GM12878 (cell line): Measurements from ENCODE around the gene CKLF.

Experiments
- BMI1 ChIP-seq: fragments of 450-650 bp; IDR thresholded peaks from 2 replicates; pipeline ENCODE4 v1.6.1; 2016; ENCODE audit warnings: mild to moderate bottlenecking, moderate library complexity, borderline replicate concordance
- CEBPB ChIP-seq, 2 experiments: fragments of 150-350 bp in 1 of 2; IDR thresholded peaks; 2 replicates each; pipeline ENCODE4 v1.6.1; 2012 to 2014; ENCODE audit warnings: low read depth in 2 of 2, low read length in 2 of 2, borderline replicate concordance in 1 of 2, inconsistent platforms in 1 of 2
- ESRRA ChIP-seq: IDR thresholded peaks from 2 replicates; pipeline ENCODE4 v1.6.1; 2012; ENCODE audit warnings: mild to moderate bottlenecking, low read length, improper control_type of control experiment
- EZH2 ChIP-seq: IDR thresholded peaks from 2 replicates; pipeline ENCODE4 v1.6.1; 2012; ENCODE audit warnings: low read depth, mild to moderate bottlenecking, control low read depth, inconsistent platforms, low read length, borderline replicate concordance; ENCODE audit not compliant: control insufficient read depth
- NBN ChIP-seq: fragments of 450-650 bp; IDR thresholded peaks from 2 replicates; pipeline ENCODE4 v1.6.1; 2016
- NR2C2 ChIP-seq: IDR thresholded peaks from 2 replicates; pipeline ENCODE4 v1.6.1; 2011; ENCODE audit warnings: borderline replicate concordance, low read depth; ENCODE audit not compliant: control insufficient read depth, insufficient read length
- POLR2A ChIP-seq: IDR thresholded peaks from 2 replicates; pipeline ENCODE4 v1.6.1; 2011; ENCODE audit warnings: low read depth, mild to moderate bottlenecking, low read length
- TCF12 ChIP-seq: IDR thresholded peaks from 2 replicates; pipeline ENCODE4 v1.6.1; 2011; ENCODE audit warnings: low read depth, mild to moderate bottlenecking, low read length
- ZNF274 ChIP-seq: IDR thresholded peaks from one replicate; pipeline ENCODE4 v1.8.0; 2011; ENCODE audit not compliant: insufficient read length, insufficient read depth
- TF ChIP-seq, protein P1 (sequence below): fragments of 450-650 bp; conservative IDR thresholded peaks from 2 replicates; pipeline ENCODE4 v1.6.1; 2017; ENCODE audit warnings: mild to moderate bottlenecking, moderate library complexity
- TF ChIP-seq, protein P2 (sequence below), 3 experiments: IDR thresholded peaks in 2 of 3; conservative IDR thresholded peaks in 1 of 3; 2 replicates each; pipeline ENCODE4 v1.5.1; 2011; ENCODE audit warnings: low read depth in 3 of 3, low read length in 3 of 3, mild to moderate bottlenecking in 3 of 3, control low read depth in 2 of 3, moderate library complexity in 2 of 3, inconsistent platforms in 1 of 3, mixed read lengths in 1 of 3; ENCODE audit not compliant: control insufficient read depth in 2 of 3, insufficient read depth in 1 of 3; ENCODE audit errors: extremely low read depth in 1 of 3
- TF ChIP-seq, protein P3 (sequence below): IDR thresholded peaks from 2 replicates; pipeline ENCODE4 v1.6.1; 2011; ENCODE audit warnings: borderline replicate concordance, low read depth, mild to moderate bottlenecking, moderate library complexity, mixed read lengths, low read length; ENCODE audit not compliant: insufficient read depth; ENCODE audit errors: extremely low read length

DNA sequence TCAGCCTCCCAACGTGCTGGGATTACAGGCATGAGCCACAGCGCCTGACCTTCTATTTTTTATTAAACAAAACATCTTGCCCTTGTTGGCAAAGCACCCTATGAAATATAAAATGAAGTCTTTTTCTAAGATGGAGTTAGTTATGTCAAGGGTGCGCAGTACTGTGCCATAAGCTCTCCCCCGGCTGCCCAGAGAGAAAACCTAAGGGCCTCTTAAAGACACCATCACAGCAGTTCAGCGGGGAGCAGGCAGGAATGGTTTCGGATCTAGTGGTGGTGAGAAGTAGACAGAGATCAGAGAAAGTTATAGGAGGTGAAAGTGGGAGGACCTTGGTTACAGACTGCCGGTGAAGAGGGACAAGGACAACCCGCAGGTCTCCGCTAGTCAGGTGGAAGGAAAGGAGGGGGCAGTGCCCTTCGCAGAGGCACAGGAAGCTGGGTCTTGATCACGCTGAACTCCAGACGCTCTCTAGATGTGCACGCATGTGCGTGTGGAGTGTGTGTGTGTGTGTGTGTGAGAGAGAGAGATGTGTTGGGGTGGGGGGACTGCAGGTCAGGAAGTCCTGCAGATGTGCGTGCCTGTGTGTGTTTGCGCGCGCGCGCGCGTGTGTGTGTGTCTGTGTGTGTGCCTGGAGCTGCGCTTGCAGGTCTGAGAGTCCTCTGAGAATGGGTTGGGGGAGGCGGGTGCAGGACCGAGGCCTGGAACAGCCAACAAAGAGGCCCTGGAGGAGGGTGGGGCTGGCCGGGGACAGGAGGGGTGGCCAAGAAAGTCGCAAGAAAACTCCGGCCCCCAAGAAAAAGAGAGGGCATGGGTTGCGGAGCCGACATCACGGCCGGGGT, 51.4 kb downstream of the CKLF start:
- TF ChIP-seq, protein P1, sequence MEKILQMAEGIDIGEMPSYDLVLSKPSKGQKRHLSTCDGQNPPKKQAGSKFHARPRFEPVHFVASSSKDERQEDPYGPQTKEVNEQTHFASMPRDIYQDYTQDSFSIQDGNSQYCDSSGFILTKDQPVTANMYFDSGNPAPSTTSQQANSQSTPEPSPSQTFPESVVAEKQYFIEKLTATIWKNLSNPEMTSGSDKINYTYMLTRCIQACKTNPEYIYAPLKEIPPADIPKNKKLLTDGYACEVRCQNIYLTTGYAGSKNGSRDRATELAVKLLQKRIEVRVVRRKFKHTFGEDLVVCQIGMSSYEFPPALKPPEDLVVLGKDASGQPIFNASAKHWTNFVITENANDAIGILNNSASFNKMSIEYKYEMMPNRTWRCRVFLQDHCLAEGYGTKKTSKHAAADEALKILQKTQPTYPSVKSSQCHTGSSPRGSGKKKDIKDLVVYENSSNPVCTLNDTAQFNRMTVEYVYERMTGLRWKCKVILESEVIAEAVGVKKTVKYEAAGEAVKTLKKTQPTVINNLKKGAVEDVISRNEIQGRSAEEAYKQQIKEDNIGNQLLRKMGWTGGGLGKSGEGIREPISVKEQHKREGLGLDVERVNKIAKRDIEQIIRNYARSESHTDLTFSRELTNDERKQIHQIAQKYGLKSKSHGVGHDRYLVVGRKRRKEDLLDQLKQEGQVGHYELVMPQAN: no peak
- TF ChIP-seq NR2C2 (no peak), POLR2A (peak; percentile 67), CEBPB (IDR thresholded peaks at IDR 0.05; ENCODE audit: borderline replicate concordance in 1 of 2, low read depth in 2 of 2, low read length in 2 of 2) (no peak), ESRRA (no peak), EZH2 (no peak), TCF12 (no peak), NBN (peak; percentile 99), BMI1 (no peak), ZNF274 (no peak)
- TF ChIP-seq, protein P2, sequence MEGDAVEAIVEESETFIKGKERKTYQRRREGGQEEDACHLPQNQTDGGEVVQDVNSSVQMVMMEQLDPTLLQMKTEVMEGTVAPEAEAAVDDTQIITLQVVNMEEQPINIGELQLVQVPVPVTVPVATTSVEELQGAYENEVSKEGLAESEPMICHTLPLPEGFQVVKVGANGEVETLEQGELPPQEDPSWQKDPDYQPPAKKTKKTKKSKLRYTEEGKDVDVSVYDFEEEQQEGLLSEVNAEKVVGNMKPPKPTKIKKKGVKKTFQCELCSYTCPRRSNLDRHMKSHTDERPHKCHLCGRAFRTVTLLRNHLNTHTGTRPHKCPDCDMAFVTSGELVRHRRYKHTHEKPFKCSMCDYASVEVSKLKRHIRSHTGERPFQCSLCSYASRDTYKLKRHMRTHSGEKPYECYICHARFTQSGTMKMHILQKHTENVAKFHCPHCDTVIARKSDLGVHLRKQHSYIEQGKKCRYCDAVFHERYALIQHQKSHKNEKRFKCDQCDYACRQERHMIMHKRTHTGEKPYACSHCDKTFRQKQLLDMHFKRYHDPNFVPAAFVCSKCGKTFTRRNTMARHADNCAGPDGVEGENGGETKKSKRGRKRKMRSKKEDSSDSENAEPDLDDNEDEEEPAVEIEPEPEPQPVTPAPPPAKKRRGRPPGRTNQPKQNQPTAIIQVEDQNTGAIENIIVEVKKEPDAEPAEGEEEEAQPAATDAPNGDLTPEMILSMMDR (IDR thresholded peaks at IDR 0.05 in 2 of 3, conservative IDR thresholded peaks at IDR 0.05 in 1 of 3; ENCODE audit: control insufficient read depth in 2 of 3, extremely low read depth in 1 of 3, insufficient read depth in 1 of 3, low read depth in 3 of 3, low read length in 3 of 3): no peak
- TF ChIP-seq, protein P3, sequence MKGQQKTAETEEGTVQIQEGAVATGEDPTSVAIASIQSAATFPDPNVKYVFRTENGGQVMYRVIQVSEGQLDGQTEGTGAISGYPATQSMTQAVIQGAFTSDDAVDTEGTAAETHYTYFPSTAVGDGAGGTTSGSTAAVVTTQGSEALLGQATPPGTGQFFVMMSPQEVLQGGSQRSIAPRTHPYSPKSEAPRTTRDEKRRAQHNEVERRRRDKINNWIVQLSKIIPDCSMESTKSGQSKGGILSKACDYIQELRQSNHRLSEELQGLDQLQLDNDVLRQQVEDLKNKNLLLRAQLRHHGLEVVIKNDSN: no peak
